Mucosa of rectum (tissue), 2 donors: ENCODE measurements around the gene FYCO1.

Experiments
- H3K27ac ChIP-seq, 2 donors: one replicate each; pipeline ENCODE4 v1.7.0; 2013; ENCODE audit warnings: inconsistent platforms in 2 of 2, low read depth in 2 of 2, low read length in 2 of 2
- H3K27me3 ChIP-seq, 2 donors: one replicate each; pipeline ENCODE4 v1.7.0; 2013; ENCODE audit warnings: low read length in 2 of 2; ENCODE audit not compliant: control insufficient read depth in 2 of 2, insufficient read depth in 2 of 2
- H3K36me3 ChIP-seq, 2 donors: one replicate each; pipeline ENCODE4 v1.7.0; 2013; ENCODE audit warnings: low read length in 2 of 2; ENCODE audit not compliant: control insufficient read depth in 2 of 2, insufficient read depth in 2 of 2
- H3K4me1 ChIP-seq, 2 donors: one replicate each; pipeline ENCODE4 v1.7.0; 2013; ENCODE audit warnings: low read length in 2 of 2, mild to moderate bottlenecking in 1 of 2; ENCODE audit not compliant: control insufficient read depth in 2 of 2, insufficient read depth in 2 of 2
- H3K4me3 ChIP-seq, 2 donors: one replicate each; pipeline ENCODE4 v1.7.0; 2013; ENCODE audit warnings: low read length in 2 of 2
- H3K9ac ChIP-seq, 2 donors: one replicate each; pipeline ENCODE4 v1.7.0; 2013; ENCODE audit warnings: low read length in 2 of 2, low read depth in 1 of 2, mild to moderate bottlenecking in 1 of 2
- H3K9me3 ChIP-seq, 2 donors: one replicate each; pipeline ENCODE4 v1.7.0; 2013; ENCODE audit warnings: low read length in 2 of 2; ENCODE audit not compliant: control insufficient read depth in 2 of 2
- donor health status: healthy.
- donor health status: Normal muscosa, but diverticular disease.

Gene FYCO1

DNA sequence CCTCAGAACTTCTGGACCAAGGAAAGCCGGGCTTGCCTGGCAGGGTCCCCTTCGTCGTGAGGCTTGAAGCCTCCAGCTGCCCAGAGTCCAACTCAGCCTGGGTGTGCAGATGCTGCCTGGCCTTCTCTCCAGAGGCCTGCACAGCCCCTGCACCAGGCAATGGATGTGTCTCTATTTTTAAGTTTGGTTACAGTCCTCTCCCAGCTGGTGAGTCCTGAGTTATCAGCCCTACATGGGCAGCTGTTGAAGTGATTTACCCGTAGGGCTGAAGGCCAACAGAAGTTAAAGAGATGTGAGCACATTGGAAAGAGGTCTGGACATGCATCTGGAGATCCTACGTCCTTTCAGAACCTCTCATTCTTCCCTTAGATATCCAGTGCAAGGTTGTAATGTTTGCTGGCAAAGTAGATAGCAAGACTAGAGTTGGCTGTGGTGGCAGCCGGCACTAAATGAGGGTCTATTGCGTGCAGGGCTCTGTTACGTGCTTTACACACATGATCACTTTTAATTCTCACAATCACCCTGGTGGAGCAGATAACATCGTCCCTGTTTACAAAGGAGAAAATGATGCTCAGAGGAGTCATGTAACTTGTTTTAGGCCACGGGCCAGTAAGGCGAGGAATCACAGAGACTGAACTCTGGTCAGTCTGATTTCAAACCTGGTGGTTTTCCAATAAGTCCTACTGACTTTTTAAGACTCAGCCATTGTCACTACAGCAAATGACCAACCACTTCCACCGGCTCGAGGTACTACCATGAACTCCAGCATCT lies 9.9 kb downstream of the FYCO1 start:
- Histone ChIP-seq H3K4me3 (no peak overlapping the region), H3K9me3 (no peaks in the 10 kb centered on the region), H3K4me1 (peaks cover 23 to 32% of the 10 kb centered on the region in 2 donors), H3K27ac (peak overlapping the region; percentile 76 to 83), H3K9ac (peak overlapping the region in 1 of 2 donors; percentile 53), H3K36me3 (peaks cover 29 to 39% of the 10 kb centered on the region in 2 donors), H3K27me3 (no peaks in the 10 kb centered on the region)

DNA sequence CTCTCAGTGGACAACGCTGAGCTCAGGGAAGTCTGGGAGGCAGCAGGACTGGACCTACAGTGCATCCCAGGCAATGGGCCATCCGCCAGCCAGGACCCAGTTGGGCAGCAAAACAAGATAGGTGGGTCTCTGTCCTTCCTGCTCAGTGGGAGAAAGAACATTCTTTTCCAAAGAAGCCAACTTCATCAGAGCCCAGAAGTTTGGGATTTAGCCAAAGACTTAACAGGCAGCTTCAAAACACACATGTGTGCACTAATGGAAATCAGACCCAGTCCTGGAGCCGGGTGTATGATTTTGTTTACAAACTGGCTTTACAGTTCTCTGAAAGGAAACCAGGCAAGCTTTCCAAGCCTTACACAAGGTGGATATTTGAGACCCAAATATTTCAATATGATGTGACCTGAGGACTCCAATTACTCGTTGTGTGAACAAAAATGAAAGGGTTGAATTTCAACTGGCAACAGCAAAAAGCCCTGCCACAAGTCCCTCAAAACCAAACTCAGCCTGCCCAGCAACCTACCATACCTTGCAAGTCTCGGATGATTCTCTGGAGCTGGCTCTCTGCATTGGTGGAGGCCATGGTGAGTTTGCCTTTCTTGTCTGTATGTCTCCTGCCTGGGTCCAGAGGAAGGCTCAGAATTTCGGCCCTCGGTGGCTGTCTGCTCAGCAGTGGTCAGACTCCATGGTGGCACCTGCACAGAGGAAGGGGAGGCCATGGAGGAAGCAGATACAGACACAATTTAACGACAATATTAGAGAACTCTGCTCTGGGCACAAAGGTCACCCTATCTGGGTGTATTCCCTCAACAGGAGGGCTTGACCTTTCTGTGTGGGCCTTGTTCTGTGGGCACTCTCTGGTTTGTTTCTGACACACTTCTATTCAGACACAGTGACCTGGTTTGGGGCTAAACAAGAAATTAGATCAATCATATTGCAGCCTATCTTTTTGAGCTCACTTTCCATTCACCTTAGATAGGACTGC lies 11.0 kb downstream of the FYCO1 start:
- Histone ChIP-seq H3K9ac (no peak overlapping the region), H3K4me1 (peaks cover 25 to 34% of the 10 kb centered on the region in 2 donors), H3K4me3 (no peak overlapping the region), H3K9me3 (no peaks in the 10 kb centered on the region), H3K36me3 (peaks cover 31 to 41% of the 10 kb centered on the region in 2 donors), H3K27me3 (no peaks in the 10 kb centered on the region), H3K27ac (peak overlapping the region in 1 of 2 donors; percentile 76)

DNA sequence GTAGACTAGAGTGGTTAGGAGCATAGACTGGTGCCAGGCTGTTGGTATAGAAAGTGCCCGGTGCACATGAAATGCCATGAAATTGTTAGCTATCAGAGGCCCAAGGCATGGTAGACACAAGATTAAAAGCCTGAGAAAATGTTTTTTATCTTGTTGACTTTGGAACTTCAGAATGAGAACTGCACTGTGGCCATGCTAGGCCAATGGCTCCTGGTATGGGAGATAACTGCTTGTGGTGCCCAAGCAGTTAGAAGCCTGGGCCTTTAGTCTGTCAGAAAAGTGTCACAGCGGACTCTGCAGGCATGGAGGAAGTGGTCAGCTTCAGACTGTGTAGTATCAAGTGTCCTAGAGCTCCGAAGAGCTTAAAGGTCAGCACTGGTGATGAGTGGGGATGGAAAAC lies 11.9 kb downstream of the FYCO1 start:
- Histone ChIP-seq H3K4me1 (peaks cover 31 to 39% of the 10 kb centered on the region in 2 donors), H3K27me3 (no peaks in the 10 kb centered on the region), H3K27ac (no peak overlapping the region), H3K36me3 (peaks cover 36 to 44% of the 10 kb centered on the region in 2 donors), H3K9me3 (no peaks in the 10 kb centered on the region), H3K4me3 (no peak overlapping the region), H3K9ac (no peak overlapping the region)

DNA sequence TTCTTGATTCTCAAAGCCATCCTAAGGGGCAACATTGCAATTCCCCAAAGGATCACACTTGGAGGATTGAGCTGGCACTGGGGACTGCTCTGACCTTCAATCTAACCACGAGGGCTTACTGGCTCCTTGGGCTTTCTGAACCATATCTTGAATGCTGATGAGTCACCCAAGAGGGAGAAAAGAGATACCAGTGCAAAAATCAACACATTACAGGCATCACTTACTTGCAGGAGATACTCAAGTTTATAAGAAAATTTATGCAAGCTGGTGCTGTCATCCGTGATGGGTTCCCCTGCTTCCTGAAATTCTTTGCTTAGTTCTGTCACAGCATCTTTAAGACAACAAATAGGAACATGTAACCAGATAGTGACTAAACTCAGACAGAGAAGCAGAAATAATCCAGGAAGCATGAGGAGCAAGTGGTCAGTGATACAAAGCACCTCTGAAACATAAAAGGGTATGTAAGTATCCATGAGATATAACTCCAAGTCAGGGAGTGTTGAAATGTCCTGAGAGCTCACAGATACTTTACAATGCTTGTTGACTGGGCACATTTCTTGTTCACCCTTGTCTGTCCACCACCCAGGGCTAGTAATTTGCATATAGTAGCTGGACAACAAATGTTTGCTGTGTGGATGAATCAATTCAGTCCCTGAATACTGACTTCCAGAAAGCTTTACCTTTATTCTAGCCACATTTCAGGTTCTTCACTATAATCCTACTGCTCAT lies 14.1 kb downstream of the FYCO1 start:
- H3K27me3 ChIP-seq: no peaks in the 10 kb centered on the region

DNA sequence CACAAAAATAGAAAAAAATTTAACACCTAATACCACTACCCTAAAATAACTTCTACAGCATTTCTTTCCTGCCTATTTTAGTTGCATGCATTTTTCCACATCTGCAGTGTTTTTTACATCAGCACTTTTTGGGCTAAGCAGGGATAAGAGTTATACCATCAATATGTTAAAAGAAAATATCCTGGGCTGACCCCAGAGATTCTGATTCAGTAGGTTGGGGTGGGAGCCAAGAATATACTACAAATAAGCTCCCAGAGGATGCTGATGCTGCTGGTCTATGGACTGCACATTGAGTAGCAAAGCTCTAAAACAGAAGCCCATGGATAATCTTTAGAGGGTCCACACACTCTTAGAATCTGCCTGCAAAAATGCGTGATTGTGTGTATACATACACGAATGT lies 14.8 kb downstream of the FYCO1 start:
- H3K4me1 ChIP-seq: peaks cover 21 to 26% of the 10 kb centered on the region in 2 donors
- no peaks in the 10 kb centered on the region for H3K9me3 ChIP-seq
- no peak overlapping the region for H3K27ac ChIP-seq
- peaks cover 39 to 47% of the 10 kb centered on the region in 2 donors for H3K36me3 ChIP-seq
- H3K4me3 ChIP-seq: no peak overlapping the region
- H3K9ac ChIP-seq: no peak overlapping the region
- no peaks in the 10 kb centered on the region for H3K27me3 ChIP-seq

More for the DNA sequence above, 14.1 kb downstream of the FYCO1 start:
- Histone ChIP-seq H3K9me3 (no peaks in the 10 kb centered on the region), H3K36me3 (peaks cover 36 to 44% of the 10 kb centered on the region in 2 donors), H3K4me1 (peaks cover 26 to 27% of the 10 kb centered on the region in 2 donors), H3K9ac (no peak overlapping the region), H3K4me3 (no peak overlapping the region), H3K27ac (no peak overlapping the region)

DNA sequence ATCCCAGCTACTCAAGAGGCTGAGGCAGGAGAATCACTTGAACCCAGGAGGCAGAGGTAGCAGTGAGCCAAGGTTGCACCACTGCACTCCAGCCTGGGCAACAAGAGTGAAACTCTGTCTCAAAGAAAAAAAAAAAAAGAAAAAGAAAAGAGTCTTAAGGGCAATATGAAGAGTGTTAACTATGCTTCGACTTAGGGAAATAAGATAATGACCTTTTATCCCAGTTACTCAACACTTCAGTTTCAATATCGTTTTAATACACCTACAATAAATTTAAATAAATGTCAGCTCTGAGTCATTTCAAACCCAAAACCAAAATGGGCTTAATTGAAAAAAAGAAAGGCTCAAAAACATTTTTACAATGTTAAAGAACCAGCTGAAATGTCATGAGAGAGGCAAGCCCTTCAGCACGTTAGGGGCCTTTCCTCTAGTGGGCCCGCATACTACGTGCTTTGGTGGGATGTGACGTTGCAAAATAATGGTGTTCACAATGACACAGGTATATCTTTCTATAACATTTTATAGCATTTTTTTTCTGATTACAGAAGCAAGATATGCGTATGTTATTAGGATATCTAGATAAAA lies 15.3 kb downstream of the FYCO1 start:
- Histone ChIP-seq H3K27me3 (no peaks in the 10 kb centered on the region), H3K27ac (no peak overlapping the region), H3K9me3 (no peaks in the 10 kb centered on the region), H3K4me3 (no peak overlapping the region), H3K36me3 (peaks cover 40 to 48% of the 10 kb centered on the region in 2 donors), H3K4me1 (peaks cover 18 to 25% of the 10 kb centered on the region in 2 donors), H3K9ac (no peak overlapping the region)

DNA sequence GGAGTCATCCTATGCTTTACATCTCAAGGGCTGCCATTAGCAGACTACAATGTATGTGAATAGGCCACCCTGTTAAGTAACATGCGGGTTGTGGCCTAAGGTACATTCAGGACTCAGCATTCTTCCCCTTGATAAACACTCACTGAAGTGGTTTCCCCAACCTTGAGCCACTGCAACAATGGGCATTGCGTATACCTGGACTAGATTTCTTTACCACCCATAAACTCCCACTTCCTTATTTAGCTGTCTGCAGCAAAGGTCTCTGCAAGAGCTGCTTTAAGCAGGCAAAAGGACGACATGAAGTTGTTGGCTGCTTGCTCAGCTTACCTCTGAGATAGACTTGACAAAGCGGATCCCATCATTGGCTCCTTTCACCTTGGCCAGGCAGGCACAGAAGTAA lies 16.2 kb downstream of the FYCO1 start:
- H3K4me1 ChIP-seq: peaks cover 10 to 25% of the 10 kb centered on the region in 2 donors
- no peak overlapping the region for H3K9ac ChIP-seq
- peaks cover 49 to 50% of the 10 kb centered on the region in 2 donors for H3K36me3 ChIP-seq
- no peaks in the 10 kb centered on the region for H3K27me3 ChIP-seq
- H3K27ac ChIP-seq: peak overlapping the region in 1 of 2 donors; percentile 35
- no peaks in the 10 kb centered on the region for H3K9me3 ChIP-seq
- no peak overlapping the region for H3K4me3 ChIP-seq

DNA sequence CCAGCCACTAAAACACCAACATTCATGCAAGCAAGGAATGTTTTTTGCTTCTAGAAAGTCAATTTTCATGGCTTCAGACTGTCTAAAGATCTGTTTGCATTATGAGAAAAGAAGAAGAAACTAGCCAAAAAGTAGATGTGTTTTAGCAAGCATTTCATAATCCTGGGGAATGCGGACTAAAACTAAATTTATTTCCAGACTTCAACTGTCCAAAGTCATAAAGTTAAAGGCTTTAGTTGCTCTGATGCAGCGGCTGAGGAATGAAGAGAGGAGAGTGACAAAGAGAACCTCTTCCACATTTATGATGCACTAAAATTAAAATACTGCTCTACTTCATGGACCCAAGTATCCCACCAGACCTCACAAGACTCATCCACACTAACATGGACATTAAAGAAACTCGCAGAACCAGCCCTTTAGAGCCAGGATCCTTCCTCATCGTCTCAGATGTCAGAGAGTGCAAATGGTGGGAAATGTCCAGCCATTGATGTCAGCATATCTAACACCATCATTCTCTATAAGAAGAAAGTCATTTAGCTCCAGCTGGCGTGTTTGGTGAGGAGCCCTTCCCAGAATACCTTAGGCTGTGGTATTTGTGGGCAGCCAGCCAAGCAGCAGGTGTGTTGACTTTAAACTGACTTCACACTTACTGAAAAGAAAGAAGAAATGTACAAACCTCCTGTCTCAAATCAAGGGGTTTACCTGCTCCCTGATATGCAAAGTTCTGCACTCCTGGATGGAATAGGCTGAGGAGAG lies 17.4 kb downstream of the FYCO1 start:
- H3K9me3 ChIP-seq: no peaks in the 10 kb centered on the region
- H3K9ac ChIP-seq: no peak overlapping the region
- H3K27me3 ChIP-seq: no peaks in the 10 kb centered on the region
- peaks cover 10 to 25% of the 10 kb centered on the region in 2 donors for H3K4me1 ChIP-seq
- peak overlapping the region; percentile 38 to 53 for H3K27ac ChIP-seq
- H3K4me3 ChIP-seq: no peak overlapping the region
- peaks cover 37 to 43% of the 10 kb centered on the region in 2 donors for H3K36me3 ChIP-seq
